T follicular helper cell (primary cell): Measurements from ENCODE around the gene PCDH9.

Experiments
- DNase-seq: peaks from one replicate; pipeline ENCODE4 v3.0.0-alpha.2; 2020; ENCODE audit warnings: low read depth

Gene PCDH9

DNA sequence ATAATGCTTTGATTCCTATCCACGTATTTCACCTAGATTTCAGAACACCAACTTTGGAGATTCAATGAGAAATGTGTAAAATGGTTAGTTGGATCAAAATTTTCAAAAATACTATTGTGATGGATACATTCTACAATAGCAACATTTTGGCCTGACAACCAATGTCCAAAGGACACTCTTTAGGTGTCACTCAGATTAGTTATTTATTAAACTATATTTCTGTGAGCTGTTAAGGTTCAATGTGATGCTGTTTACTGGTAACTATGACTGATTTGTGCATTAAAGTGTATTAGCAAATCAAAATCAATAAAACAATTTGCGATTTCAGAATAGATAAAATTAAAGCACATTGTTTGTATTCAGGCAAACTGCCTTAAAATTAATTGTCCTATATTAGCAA is 149.8 kb downstream of the PCDH9 start:
- no peak for DNase-seq

GRCh38 chr13:67078062-67078461 is 152.1 kb downstream of the PCDH9 start:
- DNase-seq: no peak

DNA sequence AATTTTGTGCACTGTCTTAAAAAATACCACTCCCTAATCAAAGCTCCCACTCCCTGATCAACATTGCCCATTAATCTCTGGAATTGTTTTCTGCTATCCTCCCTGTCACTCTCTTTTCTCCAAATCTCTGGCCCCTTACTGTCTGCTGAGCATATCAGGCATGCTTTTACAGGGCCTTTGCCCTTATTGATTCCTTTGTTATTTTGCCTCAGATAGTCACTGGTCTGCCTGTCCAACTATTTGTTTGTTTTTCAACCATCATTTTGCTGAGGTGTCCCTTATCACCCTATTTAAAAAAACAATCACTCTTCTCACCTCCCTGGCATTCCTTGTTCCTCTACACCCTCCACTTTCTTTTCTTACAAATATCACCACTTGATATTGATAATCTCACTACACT is 153.0 kb downstream of the PCDH9 start:
- DNase-seq: no peak

GRCh38 chr13:67076378-67076777 is 153.8 kb downstream of the PCDH9 start:
- no peak for DNase-seq

DNA sequence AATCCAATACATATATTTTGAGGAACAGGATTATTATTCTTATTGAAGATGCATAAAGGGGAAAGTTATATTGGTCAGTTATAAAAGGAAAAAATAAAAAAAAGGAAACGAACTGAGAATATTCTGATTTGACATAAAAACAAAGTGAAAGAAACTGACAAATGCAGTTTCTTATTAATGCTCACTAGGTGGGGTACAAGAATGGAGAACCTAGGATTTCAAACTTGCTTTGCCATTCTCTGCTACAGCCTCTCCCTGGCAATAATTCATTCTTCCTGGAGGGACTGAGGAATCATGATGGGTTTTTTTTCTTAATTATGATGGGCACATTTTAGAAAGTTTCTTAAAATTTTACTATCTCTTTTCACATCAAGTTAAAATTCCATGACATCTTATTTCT is 154.9 kb downstream of the PCDH9 start:
- DNase-seq: no peak

DNA sequence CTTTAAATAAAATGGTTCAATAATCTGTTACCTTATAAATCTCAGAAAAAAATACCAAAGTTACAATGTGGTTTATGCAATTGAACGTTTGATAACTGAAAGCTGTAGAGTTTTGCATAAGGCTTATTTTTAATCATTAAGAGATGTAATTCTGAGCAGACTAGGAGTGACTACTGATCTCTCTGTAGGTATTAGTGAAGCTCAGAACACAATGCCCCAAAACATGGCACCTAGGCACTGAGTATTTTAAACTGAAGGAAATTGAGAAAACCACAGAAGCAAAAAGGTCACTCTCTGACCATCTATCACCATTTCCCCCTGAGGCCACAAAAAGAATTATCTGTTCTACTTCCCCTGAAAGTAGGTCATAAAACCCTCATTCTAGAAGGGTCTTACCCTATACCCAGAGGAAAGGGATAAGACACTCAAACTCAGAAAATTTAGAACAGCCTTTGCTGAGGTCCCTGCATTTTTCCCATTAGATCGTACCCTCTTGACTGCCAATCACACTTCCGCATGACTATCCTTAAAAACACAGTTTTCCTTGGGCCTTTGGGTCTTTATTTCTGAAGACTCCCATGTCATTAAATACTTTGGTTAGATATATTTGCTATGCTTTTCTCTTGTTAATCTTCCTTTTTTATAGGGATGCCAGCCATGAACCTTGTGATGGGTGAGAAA is 158.1 kb downstream of the PCDH9 start:
- no peak for DNase-seq

DNA sequence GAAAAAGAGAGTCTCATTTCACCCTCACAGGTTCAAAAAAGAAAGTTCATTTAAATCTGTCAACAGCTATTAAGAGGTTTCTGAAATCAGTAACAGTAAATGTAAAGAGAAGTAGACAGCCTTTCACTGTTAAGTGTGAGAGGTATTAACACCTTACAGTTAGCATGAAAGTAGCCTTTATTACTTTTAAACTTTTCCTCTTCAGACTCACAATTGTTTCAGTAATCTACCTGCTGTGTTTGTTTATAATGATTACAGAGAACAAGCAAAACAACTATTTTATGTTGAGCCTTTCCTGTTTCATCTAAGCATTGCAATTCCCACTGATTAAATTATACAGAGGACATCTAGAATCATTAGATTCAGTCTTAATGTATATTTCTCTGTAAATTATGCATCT is 159.8 kb downstream of the PCDH9 start:
- DNase-seq: no peak

DNA sequence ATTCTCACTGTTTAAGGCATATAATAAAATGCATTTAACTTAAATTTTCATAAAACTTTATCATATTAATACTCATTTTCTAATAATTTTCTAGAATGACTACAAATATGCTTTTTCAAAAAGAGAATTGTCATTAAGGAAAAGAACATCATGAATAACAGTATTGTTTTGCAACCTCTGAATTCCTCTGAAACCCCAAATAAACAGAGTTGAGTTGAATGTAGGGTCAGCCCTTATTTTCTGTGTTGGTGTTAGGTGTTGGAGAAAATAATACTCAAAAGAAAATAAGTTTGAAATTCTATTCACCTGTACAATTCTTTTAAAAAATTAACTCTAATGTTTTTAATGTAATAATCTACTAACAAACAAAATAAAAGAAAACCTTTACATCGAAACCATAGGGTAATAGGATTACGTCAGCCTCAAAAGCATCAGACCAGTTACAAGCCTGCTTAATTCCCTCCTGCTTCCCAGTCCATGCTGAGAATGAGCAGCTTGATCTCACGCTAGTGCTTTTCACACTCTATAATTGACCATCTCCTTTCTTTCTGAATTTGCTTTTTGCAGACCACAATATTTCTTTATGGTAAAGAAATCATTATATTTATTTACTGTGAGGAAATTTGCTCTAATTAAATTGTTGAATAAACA is 160.9 kb downstream of the PCDH9 start:
- no peak for DNase-seq

DNA sequence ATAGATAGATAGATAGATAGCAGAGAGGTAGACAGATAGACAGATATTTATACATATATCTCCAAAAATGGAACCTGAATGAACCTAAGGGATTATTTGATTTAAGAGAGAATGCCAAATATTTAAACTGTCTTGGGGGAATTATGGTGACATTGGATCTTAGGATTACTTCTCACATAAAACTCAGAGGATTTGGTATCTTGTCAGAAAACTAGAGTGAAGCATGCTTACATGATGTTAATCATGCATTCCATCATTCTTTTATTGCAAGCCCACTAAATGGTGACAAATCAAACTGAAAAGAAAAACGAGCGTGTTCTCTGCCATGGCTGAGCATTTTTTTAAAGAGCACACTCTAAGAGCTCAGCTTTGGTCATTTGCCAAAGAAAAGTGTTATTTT is 165.2 kb downstream of the PCDH9 start:
- no peak for DNase-seq

DNA sequence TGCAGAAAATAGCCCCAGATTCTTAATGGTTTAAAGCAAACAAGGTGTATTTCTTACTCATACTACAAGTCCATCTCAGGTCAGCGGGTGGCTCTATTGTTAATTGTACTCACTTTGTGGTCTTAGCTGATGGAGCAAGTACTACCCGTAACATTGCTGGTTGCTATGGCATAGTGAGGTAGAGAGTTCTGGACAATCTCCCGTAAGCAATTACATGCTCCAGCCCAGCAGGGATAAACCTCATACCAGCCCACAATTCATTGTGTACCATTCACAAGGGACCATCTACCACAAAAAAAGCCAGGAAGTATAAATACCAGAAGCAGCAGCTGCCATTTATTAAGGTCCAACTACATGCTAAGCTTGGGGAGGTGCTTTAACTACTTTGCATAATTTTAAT is 167.1 kb downstream of the PCDH9 start:
- DNase-seq: no peak

GRCh38 chr13:67062160-67062559 is 168.0 kb downstream of the PCDH9 start:
- DNase-seq: no peak

GRCh38 chr13:67061750-67062149 is 168.4 kb downstream of the PCDH9 start:
- DNase-seq: no peak

- DNase-seq: no peak
Measured at GRCh38 chr13:67052550-67053490, 177.3 kb downstream of the PCDH9 start.

GRCh38 chr13:67049744-67050143 is 180.4 kb downstream of the PCDH9 start:
- no peak for DNase-seq

- no peak for DNase-seq
Measured at GRCh38 chr13:67048821-67049150, 181.3 kb downstream of the PCDH9 start.

DNA sequence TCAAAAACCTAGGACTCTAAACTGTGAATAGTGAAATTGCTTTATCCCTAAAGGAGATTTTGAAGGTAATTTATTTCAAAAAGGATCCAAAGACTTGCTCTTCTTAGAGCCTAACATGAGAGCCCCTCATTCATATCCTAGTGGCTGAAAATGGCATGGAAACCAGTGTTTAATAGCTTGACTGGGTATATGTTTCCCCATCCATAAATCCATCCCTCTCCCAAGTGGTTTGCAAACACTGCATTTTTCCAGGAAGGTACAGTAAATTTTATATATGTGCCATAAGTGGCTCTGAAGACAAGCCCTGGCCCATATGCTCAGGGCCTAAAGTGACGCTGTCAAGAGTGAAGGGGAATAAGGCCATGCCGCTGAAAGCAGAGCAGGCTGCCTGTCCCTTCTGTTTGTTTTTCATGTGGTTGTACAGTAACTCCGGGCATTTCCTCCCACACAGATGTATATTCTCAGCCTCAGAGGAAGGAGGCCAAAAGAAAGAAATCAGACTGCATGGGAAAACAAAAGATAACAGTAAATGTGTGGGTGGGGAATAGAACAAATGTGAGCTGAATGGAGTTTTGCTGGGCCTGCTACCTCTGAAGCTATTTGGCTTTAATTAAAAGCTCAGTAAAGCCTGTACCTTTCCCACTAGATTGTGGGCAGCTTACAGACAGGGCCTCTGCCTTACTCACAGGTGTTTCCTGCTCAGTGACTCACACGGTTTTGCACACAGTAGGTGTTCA is 181.9 kb downstream of the PCDH9 start:
- no peak for DNase-seq

GRCh38 chr13:67045357-67045756 is 184.8 kb downstream of the PCDH9 start:
- no peak for DNase-seq

DNA sequence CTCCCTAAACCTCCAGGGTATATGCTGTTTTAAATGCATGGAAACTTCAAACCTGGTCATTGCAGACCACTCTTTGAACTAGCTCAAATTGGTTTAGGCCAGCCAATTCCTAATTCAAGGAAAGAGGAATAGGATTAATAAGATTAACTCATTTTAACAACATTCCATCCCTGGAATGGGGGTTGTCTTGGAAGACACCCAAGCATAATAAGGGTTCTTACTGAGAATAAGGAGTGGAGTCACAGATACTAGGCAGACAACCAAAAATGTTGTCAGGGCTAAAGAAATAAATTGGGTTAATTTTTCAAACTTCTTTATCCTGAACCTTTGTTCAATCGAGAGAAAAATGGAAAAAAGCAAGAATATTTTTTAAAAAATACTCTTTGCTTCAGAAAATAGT is 186.2 kb downstream of the PCDH9 start:
- no peak for DNase-seq

DNA sequence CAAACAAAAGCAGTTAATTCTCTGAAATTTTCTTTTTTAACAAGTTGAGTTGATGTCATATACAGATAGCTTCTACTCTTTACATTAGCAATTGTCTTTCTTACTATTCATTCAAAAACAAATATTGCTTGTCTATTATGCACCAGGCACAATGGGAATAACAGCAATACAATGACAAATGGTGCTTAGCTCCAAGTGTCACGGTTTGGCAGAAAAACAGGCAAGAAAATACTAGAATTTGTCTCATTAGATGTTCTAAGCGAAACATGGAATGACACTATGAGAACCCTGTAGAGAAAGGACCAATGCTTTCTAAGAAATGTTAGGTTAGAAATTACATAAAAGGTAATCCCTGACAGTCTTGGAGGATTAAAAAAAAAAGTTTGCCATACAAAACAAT is 187.6 kb downstream of the PCDH9 start:
- DNase-seq: no peak

GRCh38 chr13:67036699-67037457 is 193.3 kb downstream of the PCDH9 start:
- DNase-seq: no peak

DNA sequence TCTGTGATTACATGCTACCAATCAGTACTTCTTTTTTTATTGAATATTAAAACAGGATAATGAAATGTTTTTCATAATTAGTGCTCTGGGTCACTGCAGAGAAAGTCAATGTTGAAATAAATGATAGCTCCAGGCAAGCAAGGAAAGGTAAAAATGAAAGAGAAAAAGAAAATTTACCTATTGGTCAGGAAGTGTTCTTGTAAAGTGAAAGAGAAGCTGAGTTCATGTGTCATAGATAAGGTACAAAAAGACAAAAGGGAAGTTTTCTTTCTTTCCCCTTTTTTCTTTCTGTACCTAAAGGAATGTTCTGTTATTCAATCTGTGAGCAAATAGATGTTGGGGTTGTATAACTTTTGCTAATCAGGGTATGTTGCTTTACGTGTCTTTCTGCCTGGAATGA is 197.0 kb downstream of the PCDH9 start:
- no peak for DNase-seq
